Activated CD8-positive, alpha-beta memory T cell treated with anti-CD3 and anti-CD28 coated beads for 36 hours (primary cell): ENCODE results near the gene POGLUT3. TPM values are rescaled to one million over a fixed set of nuclear protein-coding genes. Genes with fewer than 3 reads are reported as not detected.

ENCODE experiments used
- CTCF ChIA-PET: fragments of 350-600 bp; sonication (Branson Sonifier 250); formaldehyde crosslinking; loops from one replicate; lab custom pipeline; 2021; ENCODE audit warnings: antibody characterized with exemption; lab: Charles Lee
- POLR2A ChIA-PET: fragments of 350-600 bp; sonication (Branson Sonifier 250); formaldehyde crosslinking; loops from one replicate; lab custom pipeline; 2021; ENCODE audit warnings: antibody characterized with exemption; lab: Charles Lee
- total RNA-seq, 2 experiments: library from RNA; stranded (reverse); gene quantifications; one replicate each; pipeline ENCODE4 v1.2.3, GENCODE V29; 2021

POGLUT3 gene
- 10 to 100 TPM; 15.2 to 17.2 TPM for total RNA-seq

GRCh38 chr11:108498046-108498815 lies at the start of gene POGLUT3:
Gene POGLUT3 (minus strand): TSS chr11:108498384. CDS start chr11:108498366, 18 bp downstream.
- CTCF ChIA-PET: interaction anchor here (1.3 kb wide), 1 partner anchor 379 kb away, joined by 4 read pairs; no protein-coding TSS in a partner anchor
- POLR2A ChIA-PET: interaction anchor here (0.6 to 1.1 kb wide), 3 partner anchors 50 to 258 kb away, joined by 3 to 5 read pairs (median 4); partner anchors contain the start of gene DDX10

- CTCF ChIA-PET: no interaction called here
- POLR2A ChIA-PET: no interaction called here
Observed at GRCh38 chr11:108545909-108546501, 47.8 kb upstream of the POGLUT3 start.

GRCh38 chr11:108543316-108543964 lies 45.3 kb upstream of the POGLUT3 start:
- CTCF ChIA-PET: no interaction called here
- POLR2A ChIA-PET: no interaction called here

GRCh38 chr11:108541531-108541930 lies 43.3 kb upstream of the POGLUT3 start:
- ChIA-PET CTCF (no interaction called here), POLR2A (no interaction called here)

- POLR2A ChIA-PET: no interaction called here
- CTCF ChIA-PET: no interaction called here
Observed at GRCh38 chr11:108538502-108538901, 40.3 kb upstream of the POGLUT3 start.

GRCh38 chr11:108538022-108538424 lies 39.8 kb upstream of the POGLUT3 start:
- POLR2A ChIA-PET: no interaction called here
- CTCF ChIA-PET: no interaction called here

GRCh38 chr11:108536783-108537182 lies 38.6 kb upstream of the POGLUT3 start:
- POLR2A ChIA-PET: no interaction called here
- CTCF ChIA-PET: no interaction called here

GRCh38 chr11:108535384-108535955 lies 37.3 kb upstream of the POGLUT3 start:
- POLR2A ChIA-PET: no interaction called here
- CTCF ChIA-PET: no interaction called here

GRCh38 chr11:108534274-108534882 lies 36.2 kb upstream of the POGLUT3 start:
- ChIA-PET POLR2A (no interaction called here), CTCF (no interaction called here)

- ChIA-PET POLR2A (no interaction called here), CTCF (interaction anchor here (1.1 kb wide), 1 partner anchor 84 kb away, joined by 3 read pairs; no protein-coding TSS in a partner anchor)
Observed at GRCh38 chr11:108530426-108530825, 32.2 kb upstream of the POGLUT3 start.

GRCh38 chr11:108527382-108527781 lies 29.2 kb upstream of the POGLUT3 start:
- ChIA-PET CTCF (no interaction called here), POLR2A (no interaction called here)

GRCh38 chr11:108525161-108525560 lies 27.0 kb upstream of the POGLUT3 start:
- CTCF ChIA-PET: interaction anchor here (0.7 kb wide), 1 partner anchor 275 kb away, joined by 3 read pairs; no protein-coding TSS in a partner anchor

GRCh38 chr11:108524422-108524821 lies 26.2 kb upstream of the POGLUT3 start:
- ChIA-PET CTCF (no interaction called here), POLR2A (no interaction called here)

More at GRCh38 chr11:108525161-108525560, 27.0 kb upstream of the POGLUT3 start:
- POLR2A ChIA-PET: no interaction called here

- CTCF ChIA-PET: no interaction called here
- POLR2A ChIA-PET: no interaction called here
Observed at GRCh38 chr11:108522318-108522717, 24.1 kb upstream of the POGLUT3 start.

- ChIA-PET POLR2A (no interaction called here), CTCF (no interaction called here)
Observed at GRCh38 chr11:108518581-108518980, 20.4 kb upstream of the POGLUT3 start.

- ChIA-PET CTCF (no interaction called here), POLR2A (no interaction called here)
Observed at GRCh38 chr11:108516125-108516524, 17.9 kb upstream of the POGLUT3 start.

GRCh38 chr11:108512708-108513107 lies 14.5 kb upstream of the POGLUT3 start:
- POLR2A ChIA-PET: no interaction called here
- CTCF ChIA-PET: no interaction called here

- CTCF ChIA-PET: no interaction called here
- POLR2A ChIA-PET: no interaction called here
Observed at GRCh38 chr11:108511851-108512474, 13.8 kb upstream of the POGLUT3 start.
